Hepatocyte (in vitro differentiated cells): ENCODE measurements around the gene PRRG1. TPM values are rescaled to one million over a fixed set of nuclear protein-coding genes. Genes with fewer than 3 reads are reported as not detected.
"Not testable (repeated sequence)": the region's sequence is repeated elsewhere in the genome, so short reads cannot be mapped to it uniquely, and the experiment has no call there.

ENCODE experiments used
- DNase-seq: peaks from one replicate; pipeline ENCODE4 v3.0.0-alpha.2; 2016; ENCODE audit warnings: low spot score
- H2AFZ ChIP-seq: fragments of 200-600 bp; sonication (generic); 2 replicates; pipeline ENCODE4 v1.6.0; 2016; ENCODE audit warnings: antibody characterized with exemption, mild to moderate bottlenecking
- H3K27ac ChIP-seq: fragments of 200-600 bp; sonication (generic); 2 replicates; pipeline ENCODE4 v1.5.1; 2016; ENCODE audit warnings: mild to moderate bottlenecking
- H3K27me3 ChIP-seq: fragments of 200-600 bp; sonication (generic); 2 replicates; pipeline ENCODE4 v1.6.1; 2016
- H3K36me3 ChIP-seq: fragments of 200-600 bp; sonication (generic); replicated peaks from 2 replicates; pipeline ENCODE4 v1.5.1; 2016; ENCODE audit warnings: low read depth; ENCODE audit not compliant: insufficient read depth
- H3K4me1 ChIP-seq: fragments of 200-600 bp; sonication (generic); 2 replicates; pipeline ENCODE4 v1.5.1; 2016; ENCODE audit warnings: mild to moderate bottlenecking, moderate library complexity; ENCODE audit not compliant: insufficient read depth
- H3K4me2 ChIP-seq: fragments of 200-600 bp; sonication (generic); 2 replicates; pipeline ENCODE4 v1.6.0; 2016
- H3K4me3 ChIP-seq: fragments of 200-600 bp; sonication (generic); 2 replicates; pipeline ENCODE4 v1.5.1; 2016; ENCODE audit warnings: mild to moderate bottlenecking
- H3K79me2 ChIP-seq: fragments of 200-600 bp; sonication (generic); 2 replicates; pipeline ENCODE4 v1.6.0; 2017; ENCODE audit warnings: mild to moderate bottlenecking
- H3K9me2 ChIP-seq: fragments of 200-600 bp; sonication (generic); replicated peaks from 2 replicates; pipeline ENCODE4 v1.6.0; 2017; ENCODE audit warnings: mild to moderate bottlenecking; ENCODE audit not compliant: insufficient read depth
- H3K9me3 ChIP-seq: fragments of 200-600 bp; sonication (generic); 2 replicates; pipeline ENCODE4 v1.5.1; 2016; ENCODE audit warnings: low read depth, mild to moderate bottlenecking
- H4K20me1 ChIP-seq: fragments of 200-600 bp; sonication (generic); 2 replicates; pipeline ENCODE4 v1.6.0; 2016; ENCODE audit warnings: mild to moderate bottlenecking; ENCODE audit not compliant: insufficient read depth, poor library complexity, severe bottlenecking
- EZH2 ChIP-seq: fragments of 200-600 bp; sonication (generic); IDR thresholded peaks from 2 replicates; pipeline ENCODE4 v1.6.1; 2016; ENCODE audit warnings: antibody characterized with exemption, mild to moderate bottlenecking, borderline replicate concordance
- EZH2phosphoT487 ChIP-seq: fragments of 200-600 bp; sonication (generic); IDR thresholded peaks from one replicate; pipeline ENCODE4 v1.6.1; 2018; ENCODE audit warnings: antibody characterized with exemption, mild to moderate bottlenecking, low read depth, moderate library complexity; ENCODE audit not compliant: unreplicated experiment, severe bottlenecking
- WGBS: methylation state at CpG from one replicate; pipeline ENCODE4 v1.1.6; 2016; ENCODE audit warnings: low lambda C conversion rate; ENCODE audit errors: missing lambda C conversion rate; 5-methylcytosine and 5-hydroxymethylcytosine counted together
- polyA plus RNA-seq: library from polyadenylated mRNA; unstranded; fragments of >200 nt; fragmentation: Nextera tagmentation; extraction: Ambion mirVana; gene quantifications from 2 replicates; pipeline ENCODE4 v1.2.1, GENCODE V29; 2016
- total RNA-seq: library from RNA; depleted of rRNA; stranded (reverse); fragments of >200 nt; gene quantifications from 2 replicates; pipeline ENCODE4 v1.2.3, GENCODE V29; 2014
- TF ChIP-seq, protein P1 (sequence below): fragments of 200-600 bp; sonication (generic); IDR thresholded peaks from 2 replicates; pipeline ENCODE4 v1.5.1; 2016; ENCODE audit warnings: antibody characterized with exemption, mild to moderate bottlenecking; ENCODE audit not compliant: poor library complexity

The PRRG1 gene
- total and polyA plus RNA-seq, 2 experiments from 2014 or later: 16.8 to 36.5 TPM

DNA sequence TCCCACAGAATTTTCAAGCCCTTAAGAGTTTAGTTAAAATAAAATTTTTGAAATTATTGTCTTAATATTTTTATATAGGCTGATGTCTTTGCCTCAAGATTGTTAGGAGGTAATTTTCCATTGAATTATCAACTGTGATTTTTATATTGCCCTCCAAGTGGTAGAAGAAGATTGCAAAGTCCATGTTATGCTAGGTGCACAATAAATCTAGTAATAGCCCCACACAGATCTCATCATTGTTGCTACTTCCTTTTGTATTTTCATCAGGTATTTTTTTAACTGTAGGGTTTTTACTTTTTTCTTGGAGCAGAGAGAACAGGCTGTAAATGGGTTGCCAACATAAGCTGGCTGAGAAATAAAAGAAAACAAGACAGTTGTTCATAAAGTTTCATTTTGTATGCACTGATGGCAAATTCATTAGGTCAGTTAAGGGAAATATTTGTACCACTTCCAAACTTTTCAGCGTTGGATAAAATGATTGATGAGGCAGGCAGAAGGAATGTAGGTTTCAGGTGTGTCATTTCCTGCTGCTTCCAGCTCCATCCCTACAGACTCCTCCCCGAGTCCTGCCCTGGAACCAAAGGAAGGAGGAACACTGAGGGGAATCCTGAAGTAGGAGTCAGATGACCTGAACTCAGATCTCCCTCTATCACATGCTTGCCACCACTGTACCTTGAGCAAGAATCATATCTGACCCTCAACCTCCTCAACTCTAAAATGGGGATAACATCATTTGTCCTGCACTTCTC lies 105.5 kb downstream of the PRRG1 start:
- Histone ChIP-seq H3K9me3 (no peaks in the 10 kb centered on the region), H3K4me2 (no peak overlapping the region), H3K9me2 (no peaks in the 10 kb centered on the region), H3K27ac (peak overlapping the region; percentile 24), H3K4me3 (no peak overlapping the region), H2AFZ (no peak overlapping the region), H3K27me3 (no peaks in the 10 kb centered on the region), H3K36me3 (no peaks in the 10 kb centered on the region), H4K20me1 (no peaks in the 10 kb centered on the region), H3K4me1 (no peaks in the 10 kb centered on the region), H3K79me2 (no peaks in the 10 kb centered on the region)
- DNase-seq: peak; percentile 6
- TF ChIP-seq, protein P1, sequence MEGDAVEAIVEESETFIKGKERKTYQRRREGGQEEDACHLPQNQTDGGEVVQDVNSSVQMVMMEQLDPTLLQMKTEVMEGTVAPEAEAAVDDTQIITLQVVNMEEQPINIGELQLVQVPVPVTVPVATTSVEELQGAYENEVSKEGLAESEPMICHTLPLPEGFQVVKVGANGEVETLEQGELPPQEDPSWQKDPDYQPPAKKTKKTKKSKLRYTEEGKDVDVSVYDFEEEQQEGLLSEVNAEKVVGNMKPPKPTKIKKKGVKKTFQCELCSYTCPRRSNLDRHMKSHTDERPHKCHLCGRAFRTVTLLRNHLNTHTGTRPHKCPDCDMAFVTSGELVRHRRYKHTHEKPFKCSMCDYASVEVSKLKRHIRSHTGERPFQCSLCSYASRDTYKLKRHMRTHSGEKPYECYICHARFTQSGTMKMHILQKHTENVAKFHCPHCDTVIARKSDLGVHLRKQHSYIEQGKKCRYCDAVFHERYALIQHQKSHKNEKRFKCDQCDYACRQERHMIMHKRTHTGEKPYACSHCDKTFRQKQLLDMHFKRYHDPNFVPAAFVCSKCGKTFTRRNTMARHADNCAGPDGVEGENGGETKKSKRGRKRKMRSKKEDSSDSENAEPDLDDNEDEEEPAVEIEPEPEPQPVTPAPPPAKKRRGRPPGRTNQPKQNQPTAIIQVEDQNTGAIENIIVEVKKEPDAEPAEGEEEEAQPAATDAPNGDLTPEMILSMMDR: no peak
- no peak for TF ChIP-seq EZH2phosphoT487
- no peak for TF ChIP-seq EZH2
- 56% methylated on average over 2 of the region's 2 CpGs for WGBS

DNA sequence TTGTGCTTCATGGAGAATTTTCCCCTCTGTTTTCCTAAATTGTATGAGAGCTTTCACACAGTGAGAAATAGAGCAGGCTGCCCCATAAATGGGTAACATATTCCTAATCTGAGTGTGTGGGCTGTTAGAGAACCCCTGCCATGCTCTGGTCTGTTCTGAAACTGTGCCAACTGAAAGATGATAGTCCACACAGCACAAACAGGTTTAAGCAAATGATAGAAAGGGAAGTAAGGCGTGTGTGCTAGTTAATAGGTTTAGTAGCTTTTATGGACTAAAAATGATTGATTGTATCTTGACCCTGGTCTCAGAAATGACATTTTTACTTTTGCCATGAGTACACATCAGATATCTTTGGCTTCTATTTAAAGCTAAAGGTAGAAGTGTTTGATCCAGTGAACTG lies 106.2 kb downstream of the PRRG1 start:
- Histone ChIP-seq H3K4me2 (no peak overlapping the region), H3K4me1 (no peaks in the 10 kb centered on the region), H2AFZ (no peak overlapping the region), H3K9me3 (no peaks in the 10 kb centered on the region), H3K27ac (no peak overlapping the region), H3K4me3 (no peak overlapping the region), H3K79me2 (no peaks in the 10 kb centered on the region), H3K9me2 (no peaks in the 10 kb centered on the region), H3K27me3 (no peaks in the 10 kb centered on the region), H4K20me1 (no peaks in the 10 kb centered on the region), H3K36me3 (no peaks in the 10 kb centered on the region)
- WGBS: 90% methylated on average over 1 of the region's 1 CpG
- TF ChIP-seq EZH2: no peak
- TF ChIP-seq, protein P1: no peak
- TF ChIP-seq EZH2phosphoT487: no peak
- DNase-seq: no peak

DNA sequence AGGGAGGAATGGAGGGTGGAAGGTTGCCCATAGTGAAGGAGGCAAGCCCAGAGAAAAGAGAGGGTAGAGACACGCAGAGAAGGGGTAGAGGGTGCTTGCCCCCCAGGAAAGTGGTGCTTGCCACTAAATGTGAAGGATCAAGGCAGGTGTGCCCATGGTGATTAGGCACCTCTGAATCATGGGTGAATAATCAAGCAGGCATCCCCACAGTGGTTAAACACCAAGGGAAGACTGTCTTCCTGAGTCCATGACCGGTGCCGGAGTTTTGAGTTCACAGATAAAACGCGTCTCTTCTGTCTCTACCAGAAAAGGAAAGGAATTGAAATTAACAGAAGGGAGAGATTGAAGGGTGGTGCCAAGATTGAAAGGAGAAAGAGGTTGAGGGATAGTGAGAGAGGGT lies 111.1 kb downstream of the PRRG1 start:
- not testable (repeated sequence) for H3K79me2 ChIP-seq, H4K20me1 ChIP-seq, H3K27ac ChIP-seq, H3K4me3 ChIP-seq, H2AFZ ChIP-seq, H3K36me3 ChIP-seq, H3K4me1 ChIP-seq, H3K9me3 ChIP-seq, DNase-seq, H3K4me2 ChIP-seq, H3K27me3 ChIP-seq, H3K9me2 ChIP-seq
- 98% methylated on average over 5 of the region's 5 CpGs for WGBS

DNA sequence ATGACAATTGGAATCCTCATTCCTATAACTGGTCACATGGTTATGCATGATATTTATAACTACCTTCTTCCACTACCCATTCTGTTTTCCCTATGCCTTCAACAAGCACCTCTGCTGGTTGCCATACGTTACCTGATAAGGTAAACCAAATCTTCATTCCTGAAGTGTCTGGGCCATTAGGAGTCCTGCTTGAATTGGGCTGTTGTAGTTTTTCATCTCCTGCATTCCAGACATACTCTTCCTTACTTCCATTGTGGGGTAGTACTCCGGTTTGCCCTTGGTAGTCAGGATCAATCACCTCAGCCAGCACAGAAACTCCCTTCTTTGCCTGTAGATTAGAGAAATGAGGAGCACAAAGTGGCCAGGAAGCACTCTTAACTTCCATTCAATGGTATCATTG lies 113.2 kb downstream of the PRRG1 start:
- 69% methylated on average over 2 of the region's 2 CpGs for WGBS
- no peaks in the 10 kb centered on the region for H3K79me2 ChIP-seq
- no peaks in the 10 kb centered on the region for H3K27me3 ChIP-seq
- H3K27ac ChIP-seq: no peak overlapping the region
- H3K4me3 ChIP-seq: no peak overlapping the region
- TF ChIP-seq EZH2phosphoT487 (no peak), EZH2 (no peak)
- TF ChIP-seq, protein P1: no peak
- no peaks in the 10 kb centered on the region for H3K9me2 ChIP-seq
- H3K4me2 ChIP-seq: no peak overlapping the region
- H2AFZ ChIP-seq: no peak overlapping the region
- no peaks in the 10 kb centered on the region for H3K36me3 ChIP-seq
- DNase-seq: no peak
- H4K20me1 ChIP-seq: no peaks in the 10 kb centered on the region
- no peaks in the 10 kb centered on the region for H3K4me1 ChIP-seq
- no peaks in the 10 kb centered on the region for H3K9me3 ChIP-seq
